T-helper 9 cell (primary cell): Measurements from ENCODE around the gene ESPN.
A peak's percentile ranks its signal among the peaks of the same experiment; 100 is the strongest.
"Not testable (repeated sequence)": the region's sequence is repeated elsewhere in the genome, so short reads cannot be mapped to it uniquely, and the experiment has no call there.

Experiments used
- DNase-seq: peaks from one replicate; pipeline ENCODE4 v3.0.0-alpha.2; 2020

ESPN gene

DNA sequence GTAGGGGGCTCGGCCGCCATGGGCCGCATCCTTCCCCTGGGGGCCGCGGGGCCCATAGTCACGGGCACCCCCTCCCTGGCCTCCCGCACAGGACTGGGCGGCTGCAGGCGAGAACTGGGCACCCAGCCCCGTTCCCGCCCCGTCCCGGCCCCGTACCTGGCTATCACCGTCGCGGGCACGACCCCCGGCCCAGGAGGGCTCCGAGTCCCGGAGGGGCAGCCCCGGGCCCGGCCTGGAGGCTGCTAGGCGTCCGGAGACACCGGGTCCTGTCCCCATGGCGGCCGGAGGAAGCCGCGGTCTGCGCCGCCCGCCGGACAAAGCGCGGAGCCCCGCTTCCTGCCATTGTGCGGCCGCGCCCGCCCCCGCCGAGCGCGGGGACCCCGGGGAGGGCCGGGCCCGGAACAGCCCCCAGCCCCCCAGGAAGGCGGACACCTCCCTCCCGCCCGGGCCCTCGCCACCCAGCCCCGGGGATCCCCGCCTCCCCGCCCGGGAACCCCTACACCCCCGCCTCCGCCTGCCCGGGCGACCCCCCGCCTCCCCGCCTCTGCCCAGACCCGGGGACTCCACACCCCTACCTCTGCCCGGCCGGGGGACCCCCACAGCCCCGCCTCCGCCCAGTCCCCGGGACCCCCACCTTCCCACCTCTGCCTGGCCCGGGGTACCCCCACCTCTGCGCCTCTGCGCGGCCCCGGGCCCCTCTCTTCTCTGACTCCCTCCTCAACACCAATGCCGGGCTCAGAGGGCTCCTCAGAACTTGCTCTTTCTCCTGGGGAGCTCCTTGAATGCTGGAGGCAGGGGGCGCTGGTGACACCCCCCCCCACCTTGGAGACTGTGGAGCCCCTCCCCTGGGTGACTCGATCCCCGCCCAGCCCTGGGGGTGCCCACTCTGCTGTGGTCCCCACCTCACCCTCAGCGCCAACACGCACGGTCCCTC is 60.9 kb downstream of the ESPN start:
- no peak for DNase-seq

GRCh38 chr1:6486433-6487011 is 61.9 kb downstream of the ESPN start:
- peak; percentile 87 for DNase-seq

DNA sequence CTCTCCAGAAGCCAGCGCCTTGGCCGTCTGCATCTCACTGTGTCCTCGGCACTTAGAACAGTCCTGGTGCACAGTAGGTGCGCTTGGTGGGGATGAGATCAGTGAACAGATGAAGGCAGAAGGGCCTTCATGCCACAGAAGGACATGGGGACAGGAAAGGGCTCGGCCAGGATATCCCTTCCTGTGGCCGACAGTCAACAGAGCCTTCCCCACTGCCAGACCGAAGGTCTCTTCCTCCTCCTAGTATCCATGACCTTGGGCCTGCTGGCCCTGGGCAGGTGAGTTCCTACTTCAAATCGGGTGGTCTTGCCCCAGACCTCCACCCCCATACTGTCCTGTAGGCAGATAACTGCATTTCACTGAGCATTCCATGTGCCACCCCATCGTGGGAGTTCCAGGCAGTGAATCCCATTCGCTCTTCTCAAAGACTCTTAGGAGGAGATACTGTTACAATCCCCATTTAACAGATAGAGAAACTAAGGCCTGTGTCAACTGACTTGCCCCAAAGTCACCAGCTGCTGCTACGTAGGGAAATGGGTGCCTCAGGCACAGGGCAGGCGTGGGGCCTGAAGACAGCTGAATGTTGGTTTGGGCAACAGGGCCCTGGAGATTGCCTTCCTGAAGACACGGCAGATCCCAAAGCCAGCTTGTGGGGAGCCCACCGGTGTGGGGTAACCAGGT is 63.4 kb downstream of the ESPN start:
- no peak for DNase-seq

DNA sequence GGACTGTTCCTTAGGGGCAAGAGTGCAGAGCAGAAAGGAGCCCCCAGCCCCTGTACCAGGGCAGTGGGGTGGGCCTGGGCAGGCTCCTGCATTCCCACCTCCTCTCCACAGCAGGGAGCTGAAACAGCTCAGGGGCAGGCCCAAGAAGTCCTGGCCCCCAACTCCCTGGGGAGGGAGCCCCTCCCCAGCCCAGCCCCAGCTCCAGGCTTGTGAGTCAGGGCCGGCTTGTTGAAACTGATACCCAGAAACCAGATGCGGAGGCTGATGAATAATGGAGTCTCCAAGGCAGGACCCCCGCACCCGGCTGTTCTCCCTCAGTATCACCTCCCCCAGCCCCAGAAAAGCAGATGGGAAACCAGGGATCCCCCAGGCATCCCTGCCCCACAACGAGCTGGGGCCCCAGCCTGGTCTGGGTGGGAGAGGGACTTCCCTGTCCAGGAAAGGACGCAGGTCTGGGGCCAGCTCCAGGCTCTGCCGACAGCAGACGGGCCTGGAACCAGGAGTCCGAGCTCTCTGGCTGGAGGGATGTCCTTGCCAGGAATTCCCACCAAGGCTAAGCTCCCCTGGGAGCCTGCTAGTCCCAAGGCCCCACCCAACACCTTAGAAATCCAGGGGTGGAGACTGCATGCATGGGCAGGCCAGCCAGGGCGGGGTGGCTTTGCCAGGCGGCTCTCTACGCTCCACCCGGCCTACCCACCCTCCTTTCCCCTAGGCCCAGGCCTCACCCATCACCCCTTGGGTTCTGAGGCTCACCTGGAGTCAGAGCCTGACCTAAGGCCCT is 64.2 kb downstream of the ESPN start:
- no peak for DNase-seq

DNA sequence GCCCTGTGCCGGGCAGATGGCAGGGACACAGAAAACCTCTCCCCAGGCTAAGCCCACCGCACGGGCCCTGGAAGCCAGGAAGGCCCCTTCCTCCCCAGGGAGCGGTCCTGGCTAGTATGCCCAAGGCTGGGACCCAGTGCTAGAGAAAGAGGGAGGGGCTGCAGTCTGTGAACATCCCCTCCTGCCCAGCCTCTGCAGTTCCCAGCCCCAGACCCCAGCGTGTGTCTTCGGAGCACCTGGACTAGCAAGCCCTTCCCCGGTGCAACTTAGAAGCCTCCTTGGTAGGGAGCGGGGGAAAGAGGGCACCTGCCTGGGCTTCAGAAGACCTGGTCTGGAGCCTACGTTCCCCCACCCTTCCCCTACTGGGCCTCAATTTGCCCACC is 64.8 kb downstream of the ESPN start:
- no peak for DNase-seq

DNA sequence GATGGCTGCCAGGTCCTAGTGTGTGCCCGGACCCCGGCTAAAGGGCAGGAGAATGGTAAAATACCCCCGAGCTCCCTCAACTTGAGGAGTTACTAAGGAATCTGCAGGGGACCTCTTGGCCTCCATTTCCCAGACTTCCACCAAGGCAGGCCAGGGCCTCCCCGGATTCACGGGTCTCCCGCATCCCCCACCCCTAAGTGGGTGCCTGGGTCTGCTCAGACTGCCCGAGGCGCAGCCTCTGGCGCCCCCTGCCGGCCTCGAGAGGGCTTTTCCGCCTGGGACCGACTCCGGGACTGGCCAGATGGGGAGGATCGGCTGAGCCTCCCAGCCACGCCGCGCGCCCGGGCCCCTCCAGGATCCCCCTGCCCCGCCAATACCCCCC is 65.2 kb downstream of the ESPN start:
- peak; percentile 72 for DNase-seq

- peak; percentile 39 for DNase-seq
These were observed 65.9 kb downstream of the ESPN start for GRCh38 chr1:6490181-6491080.

DNA sequence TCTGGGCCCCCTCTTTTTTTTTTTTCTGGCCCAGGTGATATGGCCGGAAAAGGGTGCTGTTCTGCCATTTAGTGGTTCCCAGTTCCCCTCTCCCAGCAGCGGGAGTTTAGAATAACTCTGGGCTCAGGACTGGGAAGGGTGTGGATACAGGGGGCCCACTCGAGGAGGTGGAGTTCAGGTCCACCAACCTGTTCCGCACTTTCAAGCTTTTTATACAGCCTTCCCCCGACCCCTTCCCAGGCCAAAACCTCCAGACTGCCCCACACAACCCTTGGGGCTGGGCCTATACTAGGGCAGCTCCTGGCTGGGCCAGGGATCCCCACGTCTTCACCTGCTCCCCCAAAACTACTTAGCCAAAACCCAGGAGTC is 66.5 kb downstream of the ESPN start:
- no peak for DNase-seq

DNA sequence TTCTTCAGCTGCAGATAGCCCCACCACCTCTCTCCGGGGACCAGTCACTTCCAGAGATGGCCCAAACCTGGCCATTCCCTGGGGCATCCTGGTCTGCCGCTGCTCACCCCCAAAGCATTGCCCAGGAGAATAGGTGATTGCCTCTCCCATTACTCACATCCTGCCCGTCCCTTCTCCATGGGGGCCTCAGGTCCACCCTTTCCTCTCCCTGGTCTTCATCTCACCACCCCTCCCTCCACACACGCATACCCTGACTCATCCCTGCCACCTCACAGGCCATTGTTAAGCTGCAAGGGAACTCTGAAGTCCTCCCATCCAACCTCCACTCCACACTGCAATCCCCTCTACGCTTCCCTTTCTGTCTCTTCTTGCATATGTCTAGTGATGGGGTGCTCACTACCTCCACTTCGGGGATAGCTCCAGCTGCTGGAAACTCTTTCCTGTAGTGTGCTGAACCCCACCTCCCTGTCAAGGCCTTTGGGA is 66.9 kb downstream of the ESPN start, which contains the start of gene PLEKHG5:
Gene PLEKHG5, minus strand, starts transcription at position 188 of the 483 bp plus-strand sequence. CDS start 14,096 bp downstream, outside the sequence.
- no peak for DNase-seq

- DNase-seq: no peak
These were observed 67.4 kb downstream of the ESPN start for GRCh38 chr1:6491966-6492365.

- not testable (repeated sequence) for DNase-seq
These were observed 69.3 kb downstream of the ESPN start for GRCh38 chr1:6493834-6494223.

- no peak for DNase-seq
These were observed 70.1 kb downstream of the ESPN start for GRCh38 chr1:6494627-6495026.

DNA sequence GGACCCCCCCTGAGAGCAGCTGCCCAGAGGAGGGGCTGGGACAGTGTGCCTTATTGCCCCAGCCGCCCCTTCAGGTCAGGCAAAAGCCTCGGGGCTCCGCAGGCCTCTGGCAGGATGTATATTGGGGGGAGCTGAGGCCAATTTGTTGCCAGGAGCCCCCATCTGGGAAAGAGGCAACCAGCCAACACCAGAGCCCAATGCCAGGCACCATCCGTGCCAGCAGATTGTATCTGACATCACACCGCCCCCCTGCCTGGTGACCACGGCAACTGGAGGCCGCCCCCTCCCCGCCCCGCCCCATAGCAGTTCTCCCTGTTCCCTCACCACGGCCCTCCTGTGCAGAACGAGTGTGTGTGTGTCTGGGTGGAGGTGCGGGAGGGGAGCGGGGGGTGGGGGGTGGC is 70.5 kb downstream of the ESPN start:
- DNase-seq: no peak

DNA sequence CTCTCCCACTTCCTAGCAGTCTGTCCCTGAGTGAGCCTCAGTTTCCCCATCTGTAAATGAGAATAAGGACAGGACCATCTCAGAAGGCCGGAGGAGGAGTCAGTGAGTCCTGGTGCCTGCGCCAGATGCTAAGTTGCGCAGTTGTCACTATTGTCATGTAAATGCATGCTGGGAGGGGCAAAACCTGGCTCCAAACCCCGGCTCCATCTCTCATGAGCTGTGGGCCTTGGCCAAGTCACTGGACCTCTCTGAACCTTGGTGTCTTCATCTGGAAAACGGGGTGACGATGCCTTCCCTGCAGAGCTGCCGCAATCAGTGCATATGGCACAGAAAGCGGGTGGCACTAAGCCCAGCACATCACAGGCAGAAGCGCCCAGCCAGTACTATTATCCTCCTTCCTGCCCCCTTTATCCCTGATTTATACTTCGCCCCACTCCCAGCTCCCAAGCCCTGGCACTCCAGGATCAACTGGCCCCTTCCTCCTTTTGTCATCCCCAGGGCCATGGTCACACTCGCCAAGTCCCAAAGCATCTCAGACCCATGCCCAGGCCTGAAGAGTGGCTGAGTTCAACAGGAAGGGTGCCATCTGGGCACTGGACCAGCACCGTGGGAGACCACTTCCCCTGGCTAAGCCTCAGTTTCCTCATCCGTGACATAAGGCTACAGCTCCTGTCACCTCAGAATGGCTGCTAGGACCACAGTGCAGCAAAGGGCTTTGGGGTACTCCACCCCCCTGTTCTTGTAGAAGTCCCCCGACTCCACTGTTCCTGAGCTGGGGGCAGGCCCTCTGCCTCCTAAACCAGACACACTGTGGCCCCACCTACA is 71.2 kb downstream of the ESPN start:
- DNase-seq: no peak

DNA sequence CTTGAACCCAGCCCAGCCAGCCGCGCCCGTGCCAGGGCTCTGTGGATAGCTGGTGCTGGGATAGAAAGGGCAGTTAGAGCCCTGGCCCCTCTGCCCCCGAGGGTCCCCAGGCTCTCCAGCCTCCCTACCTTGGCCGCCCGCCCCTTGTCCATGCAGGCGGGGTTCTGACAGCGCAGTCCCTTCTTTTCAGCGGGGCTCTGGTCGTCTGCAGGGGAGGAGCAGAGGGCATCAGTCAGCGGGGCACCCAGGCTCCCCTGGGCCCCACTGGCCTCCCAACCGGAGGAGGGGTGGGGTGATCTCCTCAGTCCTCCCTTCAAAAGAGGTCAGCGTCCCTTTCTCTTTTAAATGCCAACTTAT is 71.8 kb downstream of the ESPN start:
- no peak for DNase-seq

GRCh38 chr1:6496890-6497214 is 72.3 kb downstream of the ESPN start:
- no peak for DNase-seq

DNA sequence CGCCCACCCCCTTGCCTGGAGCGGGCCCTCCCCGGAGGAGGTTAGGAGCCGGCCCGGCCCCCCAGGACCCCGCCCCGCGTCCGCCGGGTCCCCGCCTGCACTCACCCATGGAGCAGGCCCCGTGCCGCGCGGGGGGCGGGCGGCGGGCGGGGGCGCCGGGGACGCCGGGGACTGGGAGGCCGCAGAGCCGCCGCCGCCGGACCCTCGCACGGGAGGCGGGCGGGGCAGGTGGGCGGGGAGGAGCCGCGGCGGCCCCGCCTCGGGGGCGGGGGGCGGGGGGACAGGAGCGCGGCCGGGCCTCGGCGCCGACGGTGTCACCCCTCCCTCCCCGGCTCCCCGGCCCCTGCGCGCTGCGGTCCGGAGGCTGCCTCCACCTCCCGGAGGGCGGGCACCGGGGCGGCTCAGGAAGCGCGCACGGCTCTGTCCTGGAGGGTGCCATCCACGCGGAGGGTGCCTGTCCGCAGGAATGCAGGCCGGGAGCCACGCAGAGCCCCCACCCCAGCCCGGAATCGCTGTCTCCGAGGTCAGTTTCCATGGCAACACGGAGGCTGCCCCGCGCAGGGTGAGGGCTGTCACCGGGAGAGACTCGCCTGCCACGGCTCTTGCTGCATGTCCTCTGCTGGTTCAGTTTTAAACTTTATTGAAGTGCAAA is 72.8 kb downstream of the ESPN start:
- DNase-seq: peak; percentile 44

DNA sequence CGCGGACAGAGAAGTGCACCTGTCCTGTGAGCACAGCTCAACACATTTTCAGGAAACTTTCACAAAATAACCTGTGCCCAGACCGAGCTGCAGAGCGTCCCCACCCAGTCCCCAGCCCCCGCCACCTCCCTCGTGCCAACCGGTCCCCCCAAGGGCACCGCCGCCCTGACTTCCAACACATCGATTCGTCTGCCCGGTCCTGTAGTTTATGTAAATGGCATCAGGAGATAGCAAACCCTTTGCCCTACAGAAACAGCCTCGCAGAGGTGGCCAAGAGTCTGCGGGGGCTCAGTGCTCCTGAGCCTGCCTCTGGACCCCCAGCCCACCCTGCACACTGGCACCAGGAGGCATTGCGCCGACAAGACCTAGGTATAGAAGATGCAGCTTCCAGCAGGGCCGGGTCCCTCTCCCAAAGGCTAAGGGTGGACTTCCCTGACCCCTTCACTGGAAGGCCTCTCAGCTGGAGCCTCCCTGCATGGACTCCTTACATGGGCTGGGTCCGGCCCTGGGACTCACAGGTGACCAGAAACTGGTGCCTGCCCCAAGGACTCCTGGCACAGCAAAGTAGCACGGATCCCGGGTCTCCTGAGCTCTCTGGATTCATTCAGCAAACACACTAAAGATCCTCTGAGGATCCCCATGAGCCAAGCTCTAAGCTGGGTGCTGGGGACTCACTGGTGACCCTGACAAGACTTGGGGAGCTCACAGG is 73.4 kb downstream of the ESPN start:
- DNase-seq: no peak

GRCh38 chr1:6498576-6499111 is 74.1 kb downstream of the ESPN start:
- DNase-seq: no peak

DNA sequence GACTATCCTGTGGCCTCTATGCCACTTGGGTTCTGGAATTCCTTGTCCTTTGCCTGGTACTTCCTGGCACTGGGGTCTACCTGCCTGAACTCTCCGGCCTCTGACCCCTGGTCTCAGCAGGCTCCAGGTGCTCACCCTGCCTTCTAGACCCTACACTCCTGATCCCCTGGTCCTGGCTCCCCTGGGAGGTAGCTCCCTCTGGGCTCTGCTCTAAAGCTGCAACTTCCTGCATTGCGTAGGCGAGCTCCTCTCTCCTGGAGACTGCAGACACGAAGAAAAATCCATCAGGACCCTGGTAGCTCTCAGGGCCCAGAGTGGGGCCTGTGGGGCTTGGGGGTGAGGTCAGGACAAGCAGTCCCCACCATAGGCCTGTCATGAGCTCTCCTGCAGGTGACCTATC is 74.7 kb downstream of the ESPN start:
- DNase-seq: no peak
